PC-3 (cell line): Measurements from ENCODE around the gene TMX2. TPM values are rescaled to one million over a fixed set of nuclear protein-coding genes. Genes with fewer than 3 reads are reported as not detected.
"Not testable (repeated sequence)": the region's sequence is repeated elsewhere in the genome, so short reads cannot be mapped to it uniquely, and the experiment has no call there.

Experiments used
- ATAC-seq: fragments of 200-7000 bp; cut with Tn5 transposase; 2 replicates; pipeline ENCODE4 v1.9.1; 2020; ENCODE audit warnings: mild to moderate bottlenecking, moderate library complexity
- BruUV-seq: library from RNA; stranded (reverse); fragments of 400-500 nt; replicated peaks from 2 replicates; lab custom pipeline; 2021; lab: Mats Ljungman, UMichigan
- CTCF ChIA-PET: fragments of 300-600 bp; sonication (Branson Sonifier 250); formaldehyde crosslinking; loops from one replicate; lab custom pipeline; 2022; ENCODE audit warnings: antibody characterized with exemption; lab: Charles Lee
- POLR2A ChIA-PET: fragments of 300-600 bp; sonication (Branson Sonifier 250); formaldehyde crosslinking; loops from one replicate; lab custom pipeline; 2022; ENCODE audit warnings: antibody characterized with exemption; ENCODE audit not compliant: unreplicated experiment; lab: Charles Lee
- DNase-seq: peaks from one replicate; pipeline ENCODE4 v3.0.0-alpha.2; 2015
- H2AFZ ChIP-seq: fragments of 300-600 bp; sonication (generic); 2 replicates; pipeline ENCODE4 v1.6.0; 2016; ENCODE audit warnings: antibody characterized with exemption, low read length
- H3F3A ChIP-seq: fragments of 300-600 bp; sonication (generic); one replicate; pipeline ENCODE4 v1.6.0; 2017; ENCODE audit warnings: antibody characterized with exemption, low read length, control low read depth, mild to moderate bottlenecking; ENCODE audit not compliant: unreplicated experiment
- H3K27ac ChIP-seq: fragments of 300-600 bp; sonication (generic); 2 replicates; pipeline ENCODE4 v1.5.1; 2016; ENCODE audit warnings: mild to moderate bottlenecking, low read length
- H3K27me3 ChIP-seq: fragments of 300-600 bp; sonication (generic); 2 replicates; pipeline ENCODE4 v1.6.1; 2016; ENCODE audit warnings: low read length, mixed read lengths
- H3K36me3 ChIP-seq: fragments of 300-600 bp; sonication (generic); 2 replicates; pipeline ENCODE4 v1.6.1; 2016; ENCODE audit warnings: low read depth, mixed run types, low read length, mixed read lengths
- H3K4me1 ChIP-seq: fragments of 300-600 bp; sonication (generic); 2 replicates; pipeline ENCODE4 v1.5.1; 2016; ENCODE audit warnings: low read length; ENCODE audit not compliant: insufficient read depth
- H3K4me2 ChIP-seq: fragments of 300-600 bp; sonication (generic); 2 replicates; pipeline ENCODE4 v1.6.0; 2016; ENCODE audit warnings: low read length
- H3K4me3 ChIP-seq: fragments of 300-600 bp; sonication (generic); 2 replicates; pipeline ENCODE4 v1.5.1; 2016; ENCODE audit warnings: mild to moderate bottlenecking, low read length, mixed read lengths
- H3K79me2 ChIP-seq: fragments of 300-600 bp; sonication (generic); 2 replicates; pipeline ENCODE4 v1.6.1; 2017; ENCODE audit warnings: low read length, mixed read lengths
- H3K9ac ChIP-seq: fragments of 300-600 bp; sonication (generic); 2 replicates; pipeline ENCODE4 v1.6.0; 2016; ENCODE audit warnings: mild to moderate bottlenecking, low read length
- H3K9me2 ChIP-seq: fragments of 300-600 bp; sonication (generic); replicated peaks from 2 replicates; pipeline ENCODE4 v1.6.1; 2016; ENCODE audit warnings: mixed run types, low read length, mixed read lengths
- H3K9me3 ChIP-seq: fragments of 300-600 bp; sonication (generic); 2 replicates; pipeline ENCODE4 v1.6.1; 2016; ENCODE audit warnings: low read length, mixed read lengths
- H4K20me1 ChIP-seq: fragments of 300-600 bp; sonication (generic); 2 replicates; pipeline ENCODE4 v1.6.1; 2016; ENCODE audit warnings: low read length, mixed read lengths
- EZH2 ChIP-seq: fragments of 300-600 bp; sonication (generic); IDR thresholded peaks from one replicate; pipeline ENCODE4 v1.6.1; 2017; ENCODE audit warnings: antibody characterized with exemption, mild to moderate bottlenecking, low read length; ENCODE audit not compliant: unreplicated experiment
- EZH2phosphoT487 ChIP-seq: fragments of 300-600 bp; sonication (generic); IDR thresholded peaks from 2 replicates; pipeline ENCODE4 v1.6.1; 2018; ENCODE audit warnings: mild to moderate bottlenecking, antibody characterized with exemption, low read length, borderline replicate concordance
- intact Hi-C: fragments of 100-400 bp; cut with micrococcal nuclease; formaldehyde crosslinking; loops from 2 replicates; pipeline ENCODE4 v1.9.0; 2023
- total RNA-seq: library from RNA; depleted of rRNA; stranded (reverse); fragments of >200 nt; gene quantifications from 2 replicates; pipeline ENCODE4 v1.2.3, GENCODE V29; 2014
- TF ChIP-seq, protein P1 (sequence below): fragments of 300-600 bp; sonication (generic); conservative IDR thresholded peaks from 2 replicates; pipeline ENCODE4 v1.5.1; 2017; ENCODE audit warnings: antibody characterized with exemption, low read depth, mild to moderate bottlenecking, low read length

TMX2 gene
- total RNA-seq, 1 experiment from 2014 or later = 241 TPM

DNA sequence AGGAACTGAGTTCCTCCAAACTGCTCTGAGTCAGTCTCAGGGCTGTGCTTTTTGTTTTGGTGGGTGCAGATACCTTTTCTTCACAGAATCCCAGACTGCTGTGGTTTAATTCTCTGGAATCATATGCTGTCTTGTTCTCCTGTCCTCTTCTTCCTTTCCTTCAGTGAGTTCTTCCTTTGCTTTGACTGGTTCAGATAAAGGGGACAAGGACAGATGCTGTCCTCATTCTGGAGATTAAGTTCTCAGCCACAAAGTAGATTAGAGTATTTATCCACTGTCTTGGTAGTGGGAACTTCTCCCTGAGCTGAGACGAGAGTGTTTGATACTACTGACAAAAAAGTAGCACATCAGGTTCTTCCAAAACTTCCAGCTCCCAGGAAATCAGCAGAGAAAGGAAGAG, 31.2 kb upstream of the TMX2 start:
- ATAC-seq (no peak), DNase-seq (no peak)
- H3F3A ChIP-seq = no peaks in the 10 kb centered on the region
- no TSS peak for BruUV-seq
- no peak overlapping the region for H3K4me2 ChIP-seq
- no peak overlapping the region for H3K9ac ChIP-seq
- peaks cover 69% of the 10 kb centered on the region for H3K36me3 ChIP-seq
- H3K79me2 ChIP-seq = peaks cover 78% of the 10 kb centered on the region
- intact Hi-C loops = no loop called here
- CTCF ChIA-PET = no interaction called here
- TF ChIP-seq, protein P1, sequence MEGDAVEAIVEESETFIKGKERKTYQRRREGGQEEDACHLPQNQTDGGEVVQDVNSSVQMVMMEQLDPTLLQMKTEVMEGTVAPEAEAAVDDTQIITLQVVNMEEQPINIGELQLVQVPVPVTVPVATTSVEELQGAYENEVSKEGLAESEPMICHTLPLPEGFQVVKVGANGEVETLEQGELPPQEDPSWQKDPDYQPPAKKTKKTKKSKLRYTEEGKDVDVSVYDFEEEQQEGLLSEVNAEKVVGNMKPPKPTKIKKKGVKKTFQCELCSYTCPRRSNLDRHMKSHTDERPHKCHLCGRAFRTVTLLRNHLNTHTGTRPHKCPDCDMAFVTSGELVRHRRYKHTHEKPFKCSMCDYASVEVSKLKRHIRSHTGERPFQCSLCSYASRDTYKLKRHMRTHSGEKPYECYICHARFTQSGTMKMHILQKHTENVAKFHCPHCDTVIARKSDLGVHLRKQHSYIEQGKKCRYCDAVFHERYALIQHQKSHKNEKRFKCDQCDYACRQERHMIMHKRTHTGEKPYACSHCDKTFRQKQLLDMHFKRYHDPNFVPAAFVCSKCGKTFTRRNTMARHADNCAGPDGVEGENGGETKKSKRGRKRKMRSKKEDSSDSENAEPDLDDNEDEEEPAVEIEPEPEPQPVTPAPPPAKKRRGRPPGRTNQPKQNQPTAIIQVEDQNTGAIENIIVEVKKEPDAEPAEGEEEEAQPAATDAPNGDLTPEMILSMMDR = no peak
- TF ChIP-seq EZH2phosphoT487 = no peak
- no peak for TF ChIP-seq EZH2
- H4K20me1 ChIP-seq = peaks cover 31% of the 10 kb centered on the region
- H3K27me3 ChIP-seq = no peaks in the 10 kb centered on the region
- no peak overlapping the region for H3K27ac ChIP-seq
- H3K9me3 ChIP-seq = no peaks in the 10 kb centered on the region
- POLR2A ChIA-PET = no interaction called here
- H2AFZ ChIP-seq = no peak overlapping the region
- no peak overlapping the region for H3K4me3 ChIP-seq
- no peaks in the 10 kb centered on the region for H3K9me2 ChIP-seq
- H3K4me1 ChIP-seq = peaks cover 15% of the 10 kb centered on the region

- H3K9ac ChIP-seq, H3K9me2 ChIP-seq, H3K27ac ChIP-seq, H3F3A ChIP-seq, CTCF ChIA-PET, DNase-seq, POLR2A ChIA-PET, ATAC-seq, H4K20me1 ChIP-seq, H3K9me3 ChIP-seq, H3K4me2 ChIP-seq, intact Hi-C loops, H2AFZ ChIP-seq, H3K27me3 ChIP-seq, H3K4me1 ChIP-seq, H3K4me3 ChIP-seq: not testable (repeated sequence)
- TSS peak; percentile 24 for BruUV-seq
- H3K36me3 ChIP-seq = peaks cover 71% of the 10 kb centered on the region
- H3K79me2 ChIP-seq = peaks cover 25% of the 10 kb centered on the region; the same call in 1 of the 2 replicates
Measured at GRCh38 chr11:57690474-57690873, 21.9 kb upstream of the TMX2 start.

GRCh38 chr11:57698843-57699365, 13.5 kb upstream of the TMX2 start:
- no peak overlapping the region for H3K27ac ChIP-seq
- peaks cover 73% of the 10 kb centered on the region for H3K36me3 ChIP-seq
- no peaks in the 10 kb centered on the region for H3K27me3 ChIP-seq
- H3K9me2 ChIP-seq = no peaks in the 10 kb centered on the region
- H4K20me1 ChIP-seq = no peaks in the 10 kb centered on the region
- no TSS peak for BruUV-seq
- ChIA-PET POLR2A (interaction anchor here (0.9 kb wide), 1 partner anchor 13 kb away, joined by 3 read pairs; the partner anchor contains the start of gene MED19), CTCF (no interaction called here)
- no peak overlapping the region for H2AFZ ChIP-seq
- no peak overlapping the region for H3K4me3 ChIP-seq
- H3F3A ChIP-seq = no peaks in the 10 kb centered on the region
- no peaks in the 10 kb centered on the region for H3K9me3 ChIP-seq
- no peaks in the 10 kb centered on the region for H3K4me1 ChIP-seq
- no peak overlapping the region for H3K9ac ChIP-seq
- no peak overlapping the region for H3K4me2 ChIP-seq
- no peak for DNase-seq
- intact Hi-C loops = no loop called here
- no peak for ATAC-seq
- TF ChIP-seq EZH2phosphoT487 = no peak
- TF ChIP-seq, protein P1 = no peak
- TF ChIP-seq EZH2 = no peak
- H3K79me2 ChIP-seq = no peaks in the 10 kb centered on the region
